ENCODE measurements around the gene ABCC12. TPM values are rescaled to one million over a fixed set of nuclear protein-coding genes. Genes with fewer than 3 reads are reported as not detected.
A peak's percentile ranks its signal among the peaks of the same experiment; 100 is the strongest.

Gene ABCC12
- total and polyA plus RNA-seq, 4 donors: 0.25 TPM; not detected in 3

- no peaks in the 10 kb centered on the region for H3K4me1 ChIP-seq (ENCODE audit: control insufficient read depth in 4 of 4, insufficient read depth in 4 of 4, low read length in 3 of 4)
Observed at GRCh38 chr16:48113471-48113870, 42.3 kb downstream of the ABCC12 start.

GRCh38 chr16:48113001-48113400 is 42.8 kb downstream of the ABCC12 start:
- Histone ChIP-seq H3K27ac (ENCODE audit: low read depth in 1 of 2, low read length in 2 of 2) (no peak overlapping the region), H3K4me3 (ENCODE audit: low read depth in 1 of 3, low read length in 3 of 3) (no peak overlapping the region), H3K9ac (ENCODE audit: low read depth in 1 of 2, low read length in 2 of 2) (no peak overlapping the region), H3K4me1 (ENCODE audit: control insufficient read depth in 4 of 4, insufficient read depth in 4 of 4, low read length in 3 of 4) (no peaks in the 10 kb centered on the region), H3K9me3 (ENCODE audit: control insufficient read depth in 4 of 4, low read length in 3 of 4) (no peaks in the 10 kb centered on the region), H3K36me3 (ENCODE audit: control insufficient read depth in 4 of 4, insufficient read depth in 3 of 4, low read depth in 1 of 4, low read length in 3 of 4) (no peaks in the 10 kb centered on the region), H3K27me3 (ENCODE audit: control insufficient read depth in 4 of 4, insufficient read depth in 4 of 4, low read length in 3 of 4) (no peaks in the 10 kb centered on the region)
- no peak for DNase-seq (ENCODE audit: low spot score)
- TF ChIP-seq HNF4G (IDR thresholded peaks at IDR 0.05) (no peak), REST (IDR thresholded peaks at IDR 0.05) (no peak), ATF3 (IDR thresholded peaks at IDR 0.05) (no peak), SP1 (IDR thresholded peaks at IDR 0.05) (no peak), FOXA1 (IDR thresholded peaks at IDR 0.05) (no peak), JUND (IDR thresholded peaks at IDR 0.05) (no peak), RAD21 (IDR thresholded peaks at IDR 0.05) (no peak), RXRA (IDR thresholded peaks at IDR 0.05) (no peak), FOXA2 (IDR thresholded peaks at IDR 0.05) (no peak), TAF1 (conservative IDR thresholded peaks at IDR 0.05) (no peak), MAX (IDR thresholded peaks at IDR 0.05) (no peak), HNF4A (conservative IDR thresholded peaks at IDR 0.05) (no peak)
- WGBS: 57% methylated on average over 6 of the region's 6 CpGs

More at GRCh38 chr16:48113471-48113870, 42.3 kb downstream of the ABCC12 start:
- no peak for DNase-seq (ENCODE audit: low spot score)
- Histone ChIP-seq H3K4me3 (ENCODE audit: low read depth in 1 of 3, low read length in 3 of 3) (no peak overlapping the region), H3K9me3 (ENCODE audit: control insufficient read depth in 4 of 4, low read length in 3 of 4) (no peaks in the 10 kb centered on the region), H3K36me3 (ENCODE audit: control insufficient read depth in 4 of 4, insufficient read depth in 3 of 4, low read depth in 1 of 4, low read length in 3 of 4) (no peaks in the 10 kb centered on the region), H3K27me3 (ENCODE audit: control insufficient read depth in 4 of 4, insufficient read depth in 4 of 4, low read length in 3 of 4) (no peaks in the 10 kb centered on the region), H3K9ac (ENCODE audit: low read depth in 1 of 2, low read length in 2 of 2) (no peak overlapping the region), H3K27ac (ENCODE audit: low read depth in 1 of 2, low read length in 2 of 2) (no peak overlapping the region)
- peak in 1 of 2 donors; percentile 20 for TF ChIP-seq RAD21 (IDR thresholded peaks at IDR 0.05)
- TF ChIP-seq REST (IDR thresholded peaks at IDR 0.05): no peak
- TF ChIP-seq ATF3 (IDR thresholded peaks at IDR 0.05): no peak
- no peak for TF ChIP-seq HNF4A (conservative IDR thresholded peaks at IDR 0.05)
- 60% methylated on average over 7 of the region's 7 CpGs for WGBS
